A549 (cell line): Measurements from ENCODE around the gene LNPEP. TPM values are rescaled to one million over a fixed set of nuclear protein-coding genes. Genes with fewer than 3 reads are reported as not detected.

Experiments
- ATAC-seq, 2 experiments: fragments of 200-7000 bp in 1 of 2; fragments of >200 bp in 1 of 2; cut with Nextera tagmentation in 1 of 2; cut with Tn5 transposase in 1 of 2; 3 replicates each; pipeline versions ENCODE4 v1.8.0 to v1.9.1; 2018 to 2020; ENCODE audit warnings: mild to moderate bottlenecking in 1 of 2, moderate library complexity in 1 of 2
- CTCF ChIA-PET: fragments of 300-600 bp; sonication (Branson Sonifier 250); formaldehyde crosslinking; extraction: SDS; loops from one replicate; lab custom pipeline; 2021; ENCODE audit warnings: antibody characterized with exemption, inconsistent platforms; lab: Yijun Ruan, JAX
- POLR2A ChIA-PET: fragments of 350-600 bp; formaldehyde crosslinking; extraction: SDS; loops from one replicate; lab custom pipeline; 2021; ENCODE audit warnings: antibody characterized with exemption, inconsistent platforms; lab: Yijun Ruan, JAX
- DNase-seq, 2 experiments: peaks; one replicate each; pipeline versions ENCODE4 v3.0.0 to v3.0.0-alpha.2; 2011 to 2016; ENCODE audit warnings: low read depth in 1 of 2, low spot score in 1 of 2
- FAIRE-seq: peaks from 2 replicates; lab custom pipeline; 2011; peaks lifted over from hg19 to GRCh38; lab: Jason Lieb, UNC
- H3K27ac ChIP-seq, 2 experiments: fragments of >200 bp; sonication (Bioruptor Twin); formaldehyde crosslinking; 3 replicates each; pipeline ENCODE4 v1.5.1; 2016 to 2017
- H3K4me1 ChIP-seq: fragments of >200 bp; sonication (Bioruptor Twin); formaldehyde crosslinking; 3 replicates; pipeline ENCODE4 v1.6.1; 2016
- H3K4me2 ChIP-seq: fragments of >200 bp; sonication (Bioruptor Twin); formaldehyde crosslinking; 3 replicates; pipeline ENCODE4 v1.6.1; 2016
- H3K4me3 ChIP-seq: fragments of >200 bp; sonication (Bioruptor Twin); formaldehyde crosslinking; 3 replicates; pipeline ENCODE4 v1.5.1; 2016
- H3K9me3 ChIP-seq: fragments of >200 bp; sonication (Bioruptor Twin); formaldehyde crosslinking; 3 replicates; pipeline ENCODE4 v1.6.1; 2016
- BHLHE40 ChIP-seq: IDR thresholded peaks from 2 replicates; pipeline ENCODE4 v1.6.1; 2012; ENCODE audit warnings: low read depth, low read length, inconsistent platforms
- CHD2 ChIP-seq: fragments of 150-350 bp; IDR thresholded peaks from 2 replicates; pipeline ENCODE4 v1.6.1; 2014; ENCODE audit warnings: low read length; ENCODE audit not compliant: partially characterized antibody
- CHD4 ChIP-seq: fragments of 200-600 bp; sonication (generic); IDR thresholded peaks from 2 replicates; pipeline ENCODE4 v1.6.1; 2016; ENCODE audit warnings: antibody characterized with exemption, mild to moderate bottlenecking, borderline replicate concordance
- GATA3 ChIP-seq: IDR thresholded peaks from 2 replicates; pipeline ENCODE4 v1.6.1; 2012; ENCODE audit warnings: borderline replicate concordance
- HOXB5 ChIP-seq: fragments of 250-450 bp; sonication (Bioruptor Pico); IDR thresholded peaks from 2 replicates; pipeline ENCODE4 v1.5.0; 2020; ENCODE audit warnings: mild to moderate bottlenecking, moderate library complexity
- JUNB ChIP-seq: fragments of >200 bp; sonication (Bioruptor Twin); formaldehyde crosslinking; IDR thresholded peaks from 2 replicates; pipeline ENCODE4 v1.6.1; 2016
- KDM1A ChIP-seq: fragments of 200-600 bp; sonication (generic); IDR thresholded peaks from 2 replicates; pipeline ENCODE4 v1.6.1; 2016; ENCODE audit warnings: low read depth, mild to moderate bottlenecking
- KDM5A ChIP-seq: fragments of 200-600 bp; sonication (generic); IDR thresholded peaks from 2 replicates; pipeline ENCODE4 v1.6.1; 2016; ENCODE audit warnings: antibody characterized with exemption, mild to moderate bottlenecking
- MAFK ChIP-seq: fragments of 450-650 bp; IDR thresholded peaks from 2 replicates; pipeline ENCODE4 v1.6.1; 2014; ENCODE audit not compliant: partially characterized antibody
- MYC ChIP-seq: IDR thresholded peaks from 2 replicates; pipeline ENCODE4 v1.6.1; 2012; ENCODE audit warnings: mild to moderate bottlenecking, inconsistent platforms, low read length, improper control_type of control experiment, borderline replicate concordance
- ZC3H11A ChIP-seq: fragments of 450-650 bp; IDR thresholded peaks from 2 replicates; pipeline ENCODE4 v1.6.1; 2014; ENCODE audit warnings: antibody characterized with exemption, mild to moderate bottlenecking
- ZFP36 ChIP-seq: fragments of 450-650 bp; IDR thresholded peaks from 2 replicates; pipeline ENCODE4 v1.6.1; 2014; ENCODE audit warnings: borderline replicate concordance; ENCODE audit not compliant: partially characterized antibody
- whole genome bisulfite sequencing: methylation state at CpG from one replicate; pipeline ENCODE4 v1.1.6; 2017; ENCODE audit errors: missing lambda C conversion rate; 5-methylcytosine and 5-hydroxymethylcytosine counted together
- polyA plus RNA-seq, 4 experiments: library from polyadenylated mRNA; depleted of rRNA in 3 of 4; stranded (reverse); fragments of >200 nt; fragmentation: RNase III in 1 of 4; extraction: RNeasy Plus Mini Kit Qiagen cat#74134 plus additional on column Dnase treatment in 1 of 4; gene quantifications; 2 replicates in 3 of 4; 3 replicates in 1 of 4; pipeline ENCODE4 v1.2.3, GENCODE V29; 2011 to 2017
- TF ChIP-seq, protein P1 (sequence below): IDR thresholded peaks from 2 replicates; pipeline ENCODE4 v1.6.1; 2012
- TF ChIP-seq, protein P2 (sequence below): fragments of 450-650 bp; IDR thresholded peaks from 2 replicates; pipeline ENCODE4 v1.6.1; 2014; ENCODE audit warnings: antibody characterized with exemption
- TF ChIP-seq, protein P3 (sequence below): fragments of >200 bp; sonication (Bioruptor Twin); formaldehyde crosslinking; IDR thresholded peaks from 3 replicates; pipeline ENCODE4 v1.5.1; 2016
- TF ChIP-seq, protein P4 (sequence below): fragments of 200-600 bp; sonication (generic); IDR thresholded peaks from 2 replicates; pipeline ENCODE4 v1.6.1; 2016; ENCODE audit warnings: antibody characterized with exemption, mild to moderate bottlenecking, moderate library complexity

Gene LNPEP
- polyA plus RNA-seq, 2 of the 4 experiments (the other 2 are of a cell fraction) = 5.9 to 19.7 TPM

DNA sequence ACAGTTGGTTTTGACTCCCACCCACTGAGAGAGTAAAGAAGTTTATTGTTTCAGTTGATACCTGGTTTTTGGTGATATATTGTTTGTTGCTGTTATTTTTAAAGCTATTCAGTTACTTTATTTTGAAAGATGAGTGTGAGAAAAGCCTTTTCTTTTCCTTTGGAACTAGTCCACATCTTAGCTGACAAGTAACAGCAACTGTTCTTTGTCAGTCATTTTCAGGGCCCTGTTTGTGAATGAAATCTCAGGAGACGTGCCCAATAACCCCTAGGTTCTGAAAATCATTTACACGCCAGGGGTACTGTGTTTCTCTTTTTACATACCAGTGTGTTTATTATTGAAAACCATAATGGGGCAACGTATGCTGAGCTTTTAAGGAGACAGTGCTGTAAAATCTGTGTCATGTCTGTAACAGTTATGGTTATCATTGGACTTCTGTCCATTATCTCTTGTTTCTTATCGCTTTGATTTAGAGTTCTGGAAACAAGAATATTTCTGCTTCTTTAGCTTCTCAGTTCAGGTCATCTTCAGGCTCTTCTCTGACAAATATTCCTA, 131.5 kb downstream of the LNPEP start:
- no peaks in the 10 kb centered on the region for H3K9me3 ChIP-seq
- TF ChIP-seq KDM1A (no peak), MYC (no peak), MAFK (no peak), BHLHE40 (no peak), KDM5A (no peak), ZC3H11A (no peak), JUNB (no peak), CHD4 (no peak), ZFP36 (no peak), GATA3 (no peak), CHD2 (no peak), HOXB5 (no peak)
- TF ChIP-seq, protein P1, sequence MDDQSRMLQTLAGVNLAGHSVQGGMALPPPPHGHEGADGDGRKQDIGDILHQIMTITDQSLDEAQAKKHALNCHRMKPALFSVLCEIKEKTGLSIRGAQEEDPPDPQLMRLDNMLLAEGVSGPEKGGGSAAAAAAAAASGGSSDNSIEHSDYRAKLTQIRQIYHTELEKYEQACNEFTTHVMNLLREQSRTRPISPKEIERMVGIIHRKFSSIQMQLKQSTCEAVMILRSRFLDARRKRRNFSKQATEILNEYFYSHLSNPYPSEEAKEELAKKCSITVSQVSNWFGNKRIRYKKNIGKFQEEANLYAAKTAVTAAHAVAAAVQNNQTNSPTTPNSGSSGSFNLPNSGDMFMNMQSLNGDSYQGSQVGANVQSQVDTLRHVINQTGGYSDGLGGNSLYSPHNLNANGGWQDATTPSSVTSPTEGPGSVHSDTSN = no peak
- TF ChIP-seq, protein P2, sequence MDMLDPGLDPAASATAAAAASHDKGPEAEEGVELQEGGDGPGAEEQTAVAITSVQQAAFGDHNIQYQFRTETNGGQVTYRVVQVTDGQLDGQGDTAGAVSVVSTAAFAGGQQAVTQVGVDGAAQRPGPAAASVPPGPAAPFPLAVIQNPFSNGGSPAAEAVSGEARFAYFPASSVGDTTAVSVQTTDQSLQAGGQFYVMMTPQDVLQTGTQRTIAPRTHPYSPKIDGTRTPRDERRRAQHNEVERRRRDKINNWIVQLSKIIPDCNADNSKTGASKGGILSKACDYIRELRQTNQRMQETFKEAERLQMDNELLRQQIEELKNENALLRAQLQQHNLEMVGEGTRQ = no peak
- TF ChIP-seq, protein P3, sequence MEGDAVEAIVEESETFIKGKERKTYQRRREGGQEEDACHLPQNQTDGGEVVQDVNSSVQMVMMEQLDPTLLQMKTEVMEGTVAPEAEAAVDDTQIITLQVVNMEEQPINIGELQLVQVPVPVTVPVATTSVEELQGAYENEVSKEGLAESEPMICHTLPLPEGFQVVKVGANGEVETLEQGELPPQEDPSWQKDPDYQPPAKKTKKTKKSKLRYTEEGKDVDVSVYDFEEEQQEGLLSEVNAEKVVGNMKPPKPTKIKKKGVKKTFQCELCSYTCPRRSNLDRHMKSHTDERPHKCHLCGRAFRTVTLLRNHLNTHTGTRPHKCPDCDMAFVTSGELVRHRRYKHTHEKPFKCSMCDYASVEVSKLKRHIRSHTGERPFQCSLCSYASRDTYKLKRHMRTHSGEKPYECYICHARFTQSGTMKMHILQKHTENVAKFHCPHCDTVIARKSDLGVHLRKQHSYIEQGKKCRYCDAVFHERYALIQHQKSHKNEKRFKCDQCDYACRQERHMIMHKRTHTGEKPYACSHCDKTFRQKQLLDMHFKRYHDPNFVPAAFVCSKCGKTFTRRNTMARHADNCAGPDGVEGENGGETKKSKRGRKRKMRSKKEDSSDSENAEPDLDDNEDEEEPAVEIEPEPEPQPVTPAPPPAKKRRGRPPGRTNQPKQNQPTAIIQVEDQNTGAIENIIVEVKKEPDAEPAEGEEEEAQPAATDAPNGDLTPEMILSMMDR = no peak
- TF ChIP-seq, protein P4, sequence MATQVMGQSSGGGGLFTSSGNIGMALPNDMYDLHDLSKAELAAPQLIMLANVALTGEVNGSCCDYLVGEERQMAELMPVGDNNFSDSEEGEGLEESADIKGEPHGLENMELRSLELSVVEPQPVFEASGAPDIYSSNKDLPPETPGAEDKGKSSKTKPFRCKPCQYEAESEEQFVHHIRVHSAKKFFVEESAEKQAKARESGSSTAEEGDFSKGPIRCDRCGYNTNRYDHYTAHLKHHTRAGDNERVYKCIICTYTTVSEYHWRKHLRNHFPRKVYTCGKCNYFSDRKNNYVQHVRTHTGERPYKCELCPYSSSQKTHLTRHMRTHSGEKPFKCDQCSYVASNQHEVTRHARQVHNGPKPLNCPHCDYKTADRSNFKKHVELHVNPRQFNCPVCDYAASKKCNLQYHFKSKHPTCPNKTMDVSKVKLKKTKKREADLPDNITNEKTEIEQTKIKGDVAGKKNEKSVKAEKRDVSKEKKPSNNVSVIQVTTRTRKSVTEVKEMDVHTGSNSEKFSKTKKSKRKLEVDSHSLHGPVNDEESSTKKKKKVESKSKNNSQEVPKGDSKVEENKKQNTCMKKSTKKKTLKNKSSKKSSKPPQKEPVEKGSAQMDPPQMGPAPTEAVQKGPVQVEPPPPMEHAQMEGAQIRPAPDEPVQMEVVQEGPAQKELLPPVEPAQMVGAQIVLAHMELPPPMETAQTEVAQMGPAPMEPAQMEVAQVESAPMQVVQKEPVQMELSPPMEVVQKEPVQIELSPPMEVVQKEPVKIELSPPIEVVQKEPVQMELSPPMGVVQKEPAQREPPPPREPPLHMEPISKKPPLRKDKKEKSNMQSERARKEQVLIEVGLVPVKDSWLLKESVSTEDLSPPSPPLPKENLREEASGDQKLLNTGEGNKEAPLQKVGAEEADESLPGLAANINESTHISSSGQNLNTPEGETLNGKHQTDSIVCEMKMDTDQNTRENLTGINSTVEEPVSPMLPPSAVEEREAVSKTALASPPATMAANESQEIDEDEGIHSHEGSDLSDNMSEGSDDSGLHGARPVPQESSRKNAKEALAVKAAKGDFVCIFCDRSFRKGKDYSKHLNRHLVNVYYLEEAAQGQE = no peak
- FAIRE-seq = no peak
- H3K4me2 ChIP-seq = no peak overlapping the region
- H3K4me3 ChIP-seq = no peak overlapping the region
- WGBS = 68% methylated on average over 4 of the region's 4 CpGs
- no peaks in the 10 kb centered on the region for H3K4me1 ChIP-seq
- CTCF ChIA-PET = interaction anchor here (0.6 to 1.2 kb wide), 3 partner anchors 202 to 868 kb away, joined by 3 read pairs; no protein-coding TSS in a partner anchor
- no peak for ATAC-seq
- DNase-seq = no peak
- POLR2A ChIA-PET = no interaction called here
- no peak overlapping the region for H3K27ac ChIP-seq

DNA sequence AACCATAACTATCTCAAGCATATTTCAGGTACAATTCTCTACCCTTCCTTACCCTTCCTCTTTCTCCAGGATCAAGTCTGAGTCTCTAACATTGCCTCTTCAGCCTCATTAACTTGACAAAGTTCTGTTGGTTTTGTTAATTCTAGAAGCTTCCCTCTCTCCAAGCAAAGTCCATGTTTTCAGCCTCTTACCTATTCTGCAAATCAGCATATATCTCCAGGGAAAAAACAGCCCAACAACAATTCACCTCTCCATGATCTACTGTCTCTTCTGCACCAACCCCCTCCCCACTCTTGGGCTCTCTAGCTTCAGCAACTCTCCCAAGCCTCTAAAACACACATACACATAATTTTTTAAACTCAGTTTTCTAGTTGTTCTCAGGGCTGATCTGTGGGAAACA, 134.4 kb downstream of the LNPEP start:
- TF ChIP-seq MAFK = peak; percentile 47
- no peak for TF ChIP-seq KDM1A
- CTCF ChIA-PET = interaction anchor here (0.9 to 1.1 kb wide), 2 partner anchors 9 to 25 kb away, joined by 3 to 4 read pairs; no protein-coding TSS in a partner anchor
- no peak for ATAC-seq
- FAIRE-seq = no peak
- POLR2A ChIA-PET = no interaction called here
- DNase-seq = no peak
- Histone ChIP-seq H3K4me2 (no peak overlapping the region), H3K4me3 (no peak overlapping the region), H3K4me1 (no peaks in the 10 kb centered on the region), H3K27ac (no peak overlapping the region), H3K9me3 (no peaks in the 10 kb centered on the region)
